GM23338 (cell line): ENCODE measurements around the gene PRODH2.

Experiments used
- EZH2 ChIP-seq: fragments of 200-600 bp; sonication (generic); IDR thresholded peaks from one replicate; pipeline ENCODE4 v1.8.0; 2017; ENCODE audit warnings: antibody characterized with exemption, mild to moderate bottlenecking, low read depth; ENCODE audit not compliant: unreplicated experiment
- EZH2phosphoT487 ChIP-seq: fragments of 200-600 bp; sonication (generic); IDR thresholded peaks from one replicate; pipeline ENCODE4 v1.8.1; 2018; ENCODE audit warnings: antibody characterized with exemption; ENCODE audit not compliant: unreplicated experiment
- JUNB ChIP-seq: IDR thresholded peaks from one replicate; pipeline ENCODE4 v1.6.1; 2016; ENCODE audit warnings: antibody characterized with exemption; ENCODE audit not compliant: unreplicated experiment
- NANOG ChIP-seq: IDR thresholded peaks from 2 replicates; pipeline ENCODE4 v1.6.1; 2016; ENCODE audit warnings: antibody characterized with exemption, borderline replicate concordance
- POLR2AphosphoS5 ChIP-seq: IDR thresholded peaks from 2 replicates; pipeline ENCODE4 v1.6.1; 2016; ENCODE audit warnings: antibody characterized with exemption, low read depth
- REST ChIP-seq: IDR thresholded peaks from one replicate; pipeline ENCODE4 v1.6.1; 2018; ENCODE audit warnings: antibody characterized with exemption; ENCODE audit not compliant: unreplicated experiment
- STAT1 ChIP-seq: IDR thresholded peaks from one replicate; pipeline ENCODE4 v1.6.1; 2016; ENCODE audit warnings: antibody characterized with exemption; ENCODE audit not compliant: unreplicated experiment
- ZNF114 ChIP-seq: fragments of 250-450 bp; sonication (Bioruptor Pico); IDR thresholded peaks from 2 replicates; pipeline ENCODE4 v1.5.0; 2020; ENCODE audit warnings: mild to moderate bottlenecking, moderate library complexity
- TF ChIP-seq, protein P1 (sequence below), 2 experiments: fragments of 200-600 bp in 1 of 2; sonication (generic) in 1 of 2; conservative IDR thresholded peaks; 2 replicates each; pipeline versions ENCODE4 v1.5.1 to v1.6.1; 2016 to 2017; ENCODE audit warnings: antibody characterized with exemption in 2 of 2, low read depth in 2 of 2, mild to moderate bottlenecking in 2 of 2, moderate library complexity in 1 of 2
- TF ChIP-seq, protein P2 (sequence below): IDR thresholded peaks from 2 replicates; pipeline ENCODE4 v1.6.1; 2016; ENCODE audit warnings: antibody characterized with exemption

GRCh38 chr19:35856546-35857149 is 44.0 kb upstream of the PRODH2 start, which contains the start of gene KIRREL2:
- TF ChIP-seq EZH2 (no peak), POLR2AphosphoS5 (peak; percentile 57), JUNB (no peak), EZH2phosphoT487 (no peak), NANOG (no peak), REST (no peak), ZNF114 (CRISPR knock-in tag) (no peak), STAT1 (no peak)
- TF ChIP-seq, protein P1, sequence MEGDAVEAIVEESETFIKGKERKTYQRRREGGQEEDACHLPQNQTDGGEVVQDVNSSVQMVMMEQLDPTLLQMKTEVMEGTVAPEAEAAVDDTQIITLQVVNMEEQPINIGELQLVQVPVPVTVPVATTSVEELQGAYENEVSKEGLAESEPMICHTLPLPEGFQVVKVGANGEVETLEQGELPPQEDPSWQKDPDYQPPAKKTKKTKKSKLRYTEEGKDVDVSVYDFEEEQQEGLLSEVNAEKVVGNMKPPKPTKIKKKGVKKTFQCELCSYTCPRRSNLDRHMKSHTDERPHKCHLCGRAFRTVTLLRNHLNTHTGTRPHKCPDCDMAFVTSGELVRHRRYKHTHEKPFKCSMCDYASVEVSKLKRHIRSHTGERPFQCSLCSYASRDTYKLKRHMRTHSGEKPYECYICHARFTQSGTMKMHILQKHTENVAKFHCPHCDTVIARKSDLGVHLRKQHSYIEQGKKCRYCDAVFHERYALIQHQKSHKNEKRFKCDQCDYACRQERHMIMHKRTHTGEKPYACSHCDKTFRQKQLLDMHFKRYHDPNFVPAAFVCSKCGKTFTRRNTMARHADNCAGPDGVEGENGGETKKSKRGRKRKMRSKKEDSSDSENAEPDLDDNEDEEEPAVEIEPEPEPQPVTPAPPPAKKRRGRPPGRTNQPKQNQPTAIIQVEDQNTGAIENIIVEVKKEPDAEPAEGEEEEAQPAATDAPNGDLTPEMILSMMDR (conservative IDR thresholded peaks at IDR 0.05; ENCODE audit: low read depth in 2 of 2) = no peak
- TF ChIP-seq, protein P2, sequence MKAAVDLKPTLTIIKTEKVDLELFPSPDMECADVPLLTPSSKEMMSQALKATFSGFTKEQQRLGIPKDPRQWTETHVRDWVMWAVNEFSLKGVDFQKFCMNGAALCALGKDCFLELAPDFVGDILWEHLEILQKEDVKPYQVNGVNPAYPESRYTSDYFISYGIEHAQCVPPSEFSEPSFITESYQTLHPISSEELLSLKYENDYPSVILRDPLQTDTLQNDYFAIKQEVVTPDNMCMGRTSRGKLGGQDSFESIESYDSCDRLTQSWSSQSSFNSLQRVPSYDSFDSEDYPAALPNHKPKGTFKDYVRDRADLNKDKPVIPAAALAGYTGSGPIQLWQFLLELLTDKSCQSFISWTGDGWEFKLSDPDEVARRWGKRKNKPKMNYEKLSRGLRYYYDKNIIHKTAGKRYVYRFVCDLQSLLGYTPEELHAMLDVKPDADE = no peak
